ENCODE data around the gene GCFC2.

Gene GCFC2

GRCh38 chr2:75710220-75710576 is 517 bp downstream of the GCFC2 start:
- H3K4me3 ChIP-seq (ENCODE audit: low read depth, low read length): peak overlapping the region; percentile 97
- DNase-seq (ENCODE audit: low read depth): no peak
- no peak for TF ChIP-seq CTCF (IDR thresholded peaks at IDR 0.05; ENCODE audit: insufficient read depth, low read depth, low read length, missing control alignments)

- no peak for TF ChIP-seq CTCF (IDR thresholded peaks at IDR 0.05; ENCODE audit: insufficient read depth, low read depth, low read length, missing control alignments)
- DNase-seq (ENCODE audit: low read depth): peak; percentile 17
Observed at GRCh38 chr2:75709297-75709696, 1.4 kb downstream of the GCFC2 start.

GRCh38 chr2:75707901-75708300 is 2.8 kb downstream of the GCFC2 start:
- H3K4me3 ChIP-seq (ENCODE audit: low read depth, low read length): no peak overlapping the region
- TF ChIP-seq CTCF (IDR thresholded peaks at IDR 0.05; ENCODE audit: insufficient read depth, low read depth, low read length, missing control alignments): no peak
- no peak for DNase-seq (ENCODE audit: low read depth)

More at GRCh38 chr2:75709297-75709696, 1.4 kb downstream of the GCFC2 start:
- H3K4me3 ChIP-seq (ENCODE audit: low read depth, low read length): peak overlapping the region; percentile 97

GRCh38 chr2:75705921-75706320 is 4.8 kb downstream of the GCFC2 start:
- no peak overlapping the region for H3K4me3 ChIP-seq (ENCODE audit: low read depth, low read length)
- DNase-seq (ENCODE audit: low read depth): no peak
- TF ChIP-seq CTCF (IDR thresholded peaks at IDR 0.05; ENCODE audit: insufficient read depth, low read depth, low read length, missing control alignments): no peak

- DNase-seq (ENCODE audit: low read depth): no peak
- TF ChIP-seq CTCF (IDR thresholded peaks at IDR 0.05; ENCODE audit: insufficient read depth, low read depth, low read length, missing control alignments): no peak
- H3K4me3 ChIP-seq (ENCODE audit: low read depth, low read length): no peak overlapping the region
Observed at GRCh38 chr2:75703589-75704287, 7.0 kb downstream of the GCFC2 start.

- no peak for DNase-seq (ENCODE audit: low read depth)
- TF ChIP-seq CTCF (IDR thresholded peaks at IDR 0.05; ENCODE audit: insufficient read depth, low read depth, low read length, missing control alignments): no peak
- no peak overlapping the region for H3K4me3 ChIP-seq (ENCODE audit: low read depth, low read length)
Observed at GRCh38 chr2:75702593-75702992, 8.1 kb downstream of the GCFC2 start.

- TF ChIP-seq CTCF (IDR thresholded peaks at IDR 0.05; ENCODE audit: insufficient read depth, low read depth, low read length, missing control alignments): no peak
- DNase-seq (ENCODE audit: low read depth): no peak
- H3K4me3 ChIP-seq (ENCODE audit: low read depth, low read length): no peak overlapping the region
Observed at GRCh38 chr2:75698918-75699317, 11.8 kb downstream of the GCFC2 start.

Data from GM12865 (cell line).